CD4-positive, alpha-beta T cell treated with Interferon alpha-2 for 1 hour (primary cell): ENCODE data around the gene TLR4.

ENCODE experiments used
- DNase-seq, 2 donors: peaks; one replicate each; pipeline ENCODE4 v3.0.0-alpha.2; 2020 to 2022

TLR4 gene

GRCh38 chr9:117715411-117715989, 11.3 kb downstream of the TLR4 start:
- no peak for DNase-seq

DNA sequence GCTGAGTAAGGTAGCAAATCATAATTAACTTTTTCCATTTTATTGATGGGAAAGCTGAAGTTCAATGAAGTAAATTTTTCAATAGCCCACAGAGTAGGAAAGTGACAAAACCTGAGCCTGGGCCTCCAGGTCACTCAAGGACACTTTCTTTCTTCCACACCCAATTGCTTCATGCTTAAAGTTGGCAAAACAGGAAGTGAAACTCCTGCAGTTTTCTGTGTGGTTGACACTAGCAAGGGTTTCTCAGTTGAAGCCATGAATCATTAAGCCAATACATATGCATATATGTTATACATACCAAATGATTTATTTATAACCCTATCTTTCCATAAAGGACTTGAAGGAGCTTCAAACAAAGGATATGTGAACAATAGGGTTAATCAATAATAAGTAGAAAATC, 13.9 kb downstream of the TLR4 start:
- DNase-seq: peak; percentile 29 to 56

DNA sequence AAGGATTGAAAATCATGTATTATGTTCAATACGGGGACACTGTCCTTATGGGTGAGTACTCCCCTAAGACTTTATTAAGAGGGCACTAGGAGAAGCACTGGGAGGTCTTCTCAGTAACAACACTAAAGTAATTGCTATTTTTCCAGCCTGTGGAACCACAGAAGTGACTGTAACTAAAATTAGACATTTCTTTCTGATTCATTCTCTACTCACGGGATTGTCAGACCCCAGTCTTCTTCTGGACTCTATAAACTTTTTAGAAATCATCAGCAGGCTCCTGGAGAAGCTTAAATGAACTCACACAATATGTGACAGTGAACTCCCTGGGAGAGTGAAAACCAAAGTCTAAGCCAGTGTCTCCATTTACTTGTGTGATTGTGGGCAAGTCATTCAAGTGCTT, 14.5 kb downstream of the TLR4 start:
- no peak for DNase-seq

- no peak for DNase-seq
Observed at GRCh38 chr9:117719161-117719920, 15.1 kb downstream of the TLR4 start.

- no peak for DNase-seq
Observed at GRCh38 chr9:117720066-117720465, 15.9 kb downstream of the TLR4 start.

- DNase-seq: no peak
Observed at GRCh38 chr9:117720555-117720954, 16.4 kb downstream of the TLR4 start.

- no peak for DNase-seq
Observed at GRCh38 chr9:117720987-117721386, 16.8 kb downstream of the TLR4 start.

- no peak for DNase-seq
Observed at GRCh38 chr9:117722108-117722761, 18.0 kb downstream of the TLR4 start.

- DNase-seq: no peak
Observed at GRCh38 chr9:117723986-117724625, 19.9 kb downstream of the TLR4 start.

DNA sequence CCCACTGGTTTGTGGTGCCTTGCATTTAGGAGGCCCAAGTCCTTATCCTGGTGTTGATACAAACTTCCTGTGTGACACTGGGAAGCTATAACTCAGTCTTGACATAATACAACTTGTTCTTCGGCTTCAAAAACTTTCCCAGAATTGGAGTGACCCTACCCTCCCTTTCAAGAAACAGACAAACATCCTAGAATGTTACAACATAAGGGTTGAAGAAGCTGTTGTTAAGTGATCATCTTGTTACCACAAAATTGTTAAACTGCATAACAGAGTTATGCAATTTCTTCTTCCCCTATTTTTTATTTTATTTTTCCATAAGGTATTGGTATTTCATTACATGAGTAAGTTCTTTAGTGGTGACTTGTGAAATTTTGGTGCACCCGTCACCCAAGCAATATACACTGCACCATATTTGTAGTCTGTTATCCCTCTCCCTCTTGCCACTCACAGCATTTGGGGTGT, 21.3 kb downstream of the TLR4 start:
- DNase-seq: peak in 1 of 2 donors; percentile 12

DNA sequence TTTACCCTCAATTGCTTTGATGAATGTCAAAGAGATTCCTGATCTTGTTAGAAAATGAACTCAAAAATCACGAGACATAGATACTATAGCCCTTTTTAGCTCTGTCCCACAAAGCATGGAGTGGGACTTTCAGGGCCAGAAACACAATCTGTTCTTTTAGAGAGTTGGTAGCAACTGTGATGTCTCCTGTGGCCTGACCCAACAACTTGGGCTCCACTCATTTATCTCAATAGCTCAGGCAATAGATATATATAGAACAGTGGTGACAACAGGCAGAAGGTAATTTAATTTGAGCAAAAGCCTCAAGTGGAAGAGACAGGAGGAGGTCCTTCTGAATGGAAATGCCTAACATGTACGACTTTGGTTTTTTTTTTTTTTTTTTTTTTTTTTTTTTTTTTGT, 25.2 kb downstream of the TLR4 start:
- DNase-seq: no peak

DNA sequence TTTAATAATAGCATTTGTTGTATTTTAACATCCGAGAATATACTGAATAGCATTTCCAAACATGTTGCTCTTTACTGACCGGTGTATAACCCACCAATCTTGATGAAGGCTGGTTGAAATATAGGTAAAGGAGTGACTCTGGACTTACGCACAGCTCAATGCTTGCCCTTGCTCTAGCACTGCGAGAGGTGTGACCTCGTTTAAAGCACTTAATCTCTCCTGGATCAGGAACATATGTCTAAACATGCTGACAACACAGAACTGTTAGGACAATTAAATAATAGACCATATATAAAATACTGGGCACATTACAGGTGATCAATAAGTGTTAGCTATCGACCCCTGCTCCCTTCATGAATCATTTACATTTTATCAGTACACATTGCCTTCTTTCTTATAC, 28.3 kb downstream of the TLR4 start:
- DNase-seq: no peak

DNA sequence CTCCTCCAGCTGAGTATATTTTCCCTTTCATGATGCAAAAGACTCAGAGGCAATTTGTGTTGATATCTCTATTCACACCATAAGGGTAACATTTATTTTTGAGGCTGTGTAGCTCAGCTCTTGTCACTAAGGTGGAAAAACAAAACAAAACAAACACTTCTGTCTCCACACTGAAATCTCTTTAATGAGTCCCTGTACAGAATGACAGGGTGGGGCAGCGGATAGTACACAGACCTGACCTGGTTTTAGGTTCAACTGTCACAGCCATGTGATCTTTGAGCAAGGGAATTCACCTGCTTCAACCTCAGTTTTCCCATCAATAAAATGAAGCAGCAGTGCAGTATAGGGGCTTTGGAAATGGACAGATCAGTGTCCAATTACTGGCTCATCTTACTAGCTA, 29.3 kb downstream of the TLR4 start:
- no peak for DNase-seq

DNA sequence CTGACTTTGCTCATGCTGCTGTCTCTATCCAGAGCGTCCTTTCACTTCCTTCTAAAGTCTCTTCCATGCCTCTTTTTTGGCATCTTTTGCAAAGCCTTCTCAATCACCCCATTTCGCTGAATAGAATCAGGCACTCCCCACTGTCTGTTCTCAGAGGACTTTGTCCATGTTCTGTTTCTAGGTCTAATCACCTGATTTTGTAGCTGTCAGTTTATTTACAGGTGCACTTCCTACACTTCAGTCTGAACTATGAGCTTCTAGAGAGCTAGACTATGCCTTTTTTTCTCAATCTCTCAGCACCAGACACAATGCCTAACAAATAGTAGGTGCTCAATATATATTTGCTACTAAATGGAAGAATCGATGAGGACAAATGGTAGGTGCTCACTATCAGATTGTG, 29.9 kb downstream of the TLR4 start:
- no peak for DNase-seq

DNA sequence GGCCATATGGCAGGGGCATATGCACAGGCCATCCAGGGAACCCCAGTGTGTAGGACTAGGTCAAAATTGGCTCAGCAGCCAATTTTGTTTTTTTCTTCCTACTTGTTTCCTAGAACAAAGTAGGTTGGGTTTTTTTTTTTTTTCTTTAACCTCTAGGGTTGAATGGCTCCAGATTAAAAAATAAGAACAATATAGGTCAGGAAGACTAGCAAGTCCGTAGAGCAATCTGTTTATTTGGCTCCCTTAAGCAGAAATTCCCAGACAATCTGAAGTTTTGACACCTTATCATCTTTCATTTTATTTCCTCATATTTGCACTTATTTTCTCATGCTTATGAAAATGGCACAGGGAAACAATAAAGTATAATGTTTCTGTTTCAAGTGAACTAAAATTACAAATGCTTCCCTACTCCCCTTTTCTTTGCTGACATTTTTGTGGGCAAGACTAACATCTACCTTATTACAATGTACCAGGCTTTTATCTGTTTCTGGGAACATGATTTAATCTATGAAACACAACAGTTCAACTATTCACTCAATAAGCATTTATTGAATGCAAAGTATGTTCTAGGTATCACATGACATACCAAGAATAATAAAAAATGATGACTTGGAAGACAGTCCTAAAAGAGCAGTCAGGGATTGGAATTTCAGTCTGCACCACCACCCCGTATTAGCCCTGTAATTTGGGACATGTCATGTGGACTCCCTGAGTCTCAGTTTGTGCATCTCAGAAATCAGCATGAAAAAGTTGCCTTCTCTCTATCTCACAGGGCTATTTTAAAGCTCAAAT, 30.5 kb downstream of the TLR4 start:
- DNase-seq: no peak

DNA sequence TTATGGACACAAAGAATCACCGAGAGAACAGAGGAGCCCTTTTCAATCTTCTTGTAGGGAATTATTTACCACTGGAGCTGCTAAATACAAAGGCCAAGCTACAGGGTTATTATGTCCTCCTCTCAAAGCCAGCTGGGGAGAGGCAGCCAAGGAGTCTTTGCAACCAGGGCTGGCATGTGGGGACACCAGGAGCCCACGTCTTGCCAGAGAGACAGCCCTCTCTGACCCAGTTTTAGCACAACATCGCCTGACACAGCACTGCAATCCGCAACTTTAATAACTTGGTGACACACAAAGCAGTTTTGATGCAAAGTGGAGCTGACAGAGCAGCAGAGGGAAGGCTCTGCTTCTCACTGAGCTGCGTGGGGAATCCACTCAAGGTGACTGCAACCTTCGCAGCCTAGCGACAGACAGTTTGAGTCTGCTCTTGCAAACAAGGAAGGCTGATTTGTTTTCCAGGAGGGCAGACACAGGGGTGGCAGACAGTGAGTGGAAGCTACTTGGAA, 33.6 kb downstream of the TLR4 start:
- no peak for DNase-seq

GRCh38 chr9:117739206-117739605, 35.0 kb downstream of the TLR4 start:
- no peak for DNase-seq

- DNase-seq: no peak
Observed at GRCh38 chr9:117739624-117740347, 35.6 kb downstream of the TLR4 start.

DNA sequence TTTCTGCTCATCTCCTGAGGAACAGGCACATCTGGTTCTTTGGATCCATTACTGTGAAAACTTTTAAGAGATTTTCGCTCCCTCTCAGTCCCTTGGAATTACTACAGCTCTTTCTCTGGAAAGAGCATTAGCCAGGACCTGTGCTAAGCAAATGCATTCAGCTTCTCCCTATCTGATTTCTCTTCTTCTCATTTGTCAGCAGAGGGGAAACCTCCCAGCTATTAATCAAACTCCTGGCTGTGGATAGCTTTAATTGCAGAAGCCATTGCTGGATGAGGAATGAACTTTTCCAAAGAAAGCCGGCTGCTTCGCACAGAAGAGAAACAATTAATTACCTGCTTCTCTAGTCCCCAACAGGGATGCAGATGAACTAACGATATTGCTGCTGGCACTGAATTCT, 37.9 kb downstream of the TLR4 start:
- DNase-seq: no peak

DNA sequence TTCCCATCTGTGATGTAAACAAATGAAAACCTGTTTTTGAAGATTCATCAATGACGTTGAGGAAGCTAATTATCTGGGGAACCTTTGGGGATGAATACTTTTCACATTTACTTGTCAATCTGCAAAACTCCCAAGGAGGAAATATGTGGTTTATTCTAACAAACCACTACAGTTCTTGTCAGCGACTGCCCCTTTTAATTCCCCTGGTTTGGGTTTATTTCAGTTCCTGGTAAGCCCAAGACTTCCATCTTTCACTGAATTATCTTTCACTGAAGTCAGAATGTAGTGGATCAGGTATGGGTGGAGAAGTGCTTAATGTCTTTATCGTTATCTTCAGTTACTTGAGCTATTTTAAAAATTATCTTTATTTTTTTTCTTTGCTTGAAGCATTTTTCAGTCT, 40.2 kb downstream of the TLR4 start:
- DNase-seq: peak in 1 of 2 donors; percentile 8

- no peak for DNase-seq
Observed at GRCh38 chr9:117744856-117745389, 40.7 kb downstream of the TLR4 start.

DNA sequence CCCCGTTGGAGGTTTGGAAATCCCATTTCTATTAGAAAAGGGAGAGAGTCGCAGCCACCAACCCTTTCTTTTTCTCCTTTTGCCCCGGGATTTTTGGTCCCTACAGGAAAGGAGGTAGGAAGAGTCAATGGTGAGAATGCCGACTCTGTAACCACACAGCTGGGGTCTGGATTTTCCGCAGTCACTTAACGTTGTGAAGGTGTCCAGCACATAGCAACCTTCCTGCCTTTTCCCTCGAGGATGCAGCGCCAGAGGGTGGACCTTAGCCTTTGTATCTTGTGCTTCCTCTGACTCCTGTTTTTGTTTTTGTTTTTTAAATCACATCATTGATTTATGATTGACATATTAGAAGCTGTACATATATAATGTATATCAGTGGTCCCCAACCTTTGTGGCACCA, 41.4 kb downstream of the TLR4 start:
- no peak for DNase-seq
